NCI-H82 treated with DMSO at 0.1 percent for 48 hours (cell line): Measurements from ENCODE around the gene KANK3.
A peak's percentile ranks its signal among the peaks of the same experiment; 100 is the strongest.
"Not testable (repeated sequence)": the region's sequence is repeated elsewhere in the genome, so short reads cannot be mapped to it uniquely, and the experiment has no call there.

Experiments
- DNase-seq: peaks from one replicate; lab custom pipeline; 2025; ENCODE audit not compliant: unreplicated experiment; lab: John Stamatoyannopoulos, UW

KANK3 gene

GRCh38 chr19:8320564-8321066, 22.4 kb downstream of the KANK3 start:
- no peak for DNase-seq

- DNase-seq = no peak
Measured at GRCh38 chr19:8319807-8320520, 23.1 kb downstream of the KANK3 start.

- not testable (repeated sequence) for DNase-seq
Measured at GRCh38 chr19:8318835-8319234, 24.2 kb downstream of the KANK3 start.

DNA sequence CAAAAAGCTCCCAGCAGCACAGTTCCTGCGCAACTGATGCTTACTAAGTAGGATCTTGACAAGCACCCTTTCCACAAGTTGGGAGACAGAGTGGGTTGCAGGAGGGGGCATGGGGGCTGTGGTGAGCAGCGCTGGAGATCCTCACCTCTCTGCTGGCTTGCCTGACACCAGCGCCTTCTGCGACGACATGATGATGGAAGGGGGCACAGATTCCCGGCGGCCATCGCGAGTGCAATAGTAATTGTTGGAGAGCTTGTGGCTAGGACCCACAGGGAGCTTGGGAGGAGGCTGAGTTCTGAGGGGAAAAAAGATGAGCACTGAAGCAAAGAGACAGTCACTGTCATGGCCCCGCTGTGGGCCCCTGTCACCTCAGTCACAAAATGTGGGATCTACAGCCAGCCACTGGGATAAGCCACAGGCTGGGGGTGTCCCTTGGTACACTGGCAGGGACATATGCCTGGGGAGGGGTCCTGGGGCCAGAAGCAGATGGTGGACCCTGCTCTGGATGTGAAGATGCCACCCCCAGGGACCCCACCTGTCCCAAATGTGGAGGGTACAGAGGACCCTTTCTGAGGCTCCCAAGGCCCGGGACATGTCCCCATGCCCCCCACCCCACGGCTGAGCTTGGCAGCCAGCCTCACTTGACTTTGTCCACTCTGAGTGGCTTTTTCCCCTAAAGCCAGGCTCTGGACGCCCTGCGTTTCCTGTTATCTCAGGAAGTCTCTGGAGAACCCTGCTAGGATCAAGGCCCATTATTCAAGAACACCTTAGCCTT, 26.5 kb downstream of the KANK3 start:
- no peak for DNase-seq

DNA sequence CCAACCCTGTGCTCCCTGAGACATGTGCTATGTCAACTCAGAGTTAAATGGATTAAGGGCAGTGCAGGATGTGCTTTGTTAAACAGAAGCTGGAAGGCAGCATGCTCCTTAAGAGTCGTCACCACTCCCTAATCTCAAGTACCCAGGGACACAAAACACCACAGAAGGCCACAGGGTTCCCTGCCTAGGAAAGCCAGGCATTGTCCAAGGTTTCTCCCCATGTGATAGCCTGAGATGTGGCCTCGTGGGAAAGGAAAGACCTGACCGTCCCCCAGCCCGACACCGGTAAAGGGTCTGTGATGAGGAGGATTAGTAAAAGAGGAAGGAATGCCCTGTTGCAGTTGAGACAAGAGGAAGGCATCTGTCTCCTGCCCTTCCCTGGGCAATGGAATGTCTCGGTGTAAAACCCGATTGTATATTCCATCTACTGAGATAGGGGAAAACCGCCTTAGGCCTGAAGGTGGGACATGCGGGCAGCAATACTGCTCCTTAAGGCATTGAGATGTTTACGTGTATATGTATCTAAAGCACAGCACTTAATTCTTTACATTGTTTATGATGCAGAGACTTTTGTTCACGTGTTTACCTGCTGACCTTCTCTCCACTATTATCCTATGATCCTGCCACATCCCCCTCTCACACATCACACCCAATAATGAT, 28.0 kb downstream of the KANK3 start:
- peak; percentile 76 for DNase-seq

GRCh38 chr19:8311461-8312260, 31.4 kb downstream of the KANK3 start:
- no peak for DNase-seq

GRCh38 chr19:8310342-8311055, 32.6 kb downstream of the KANK3 start:
- DNase-seq = no peak

GRCh38 chr19:8308891-8309291, 34.2 kb downstream of the KANK3 start:
- DNase-seq = no peak

- DNase-seq = peak; percentile 59
Measured at GRCh38 chr19:8307965-8308866, 34.8 kb downstream of the KANK3 start, which contains the start of gene CD320. CD320 (minus strand) TSS chr19:8308358; CDS start chr19:8308290, 68 bp downstream.

DNA sequence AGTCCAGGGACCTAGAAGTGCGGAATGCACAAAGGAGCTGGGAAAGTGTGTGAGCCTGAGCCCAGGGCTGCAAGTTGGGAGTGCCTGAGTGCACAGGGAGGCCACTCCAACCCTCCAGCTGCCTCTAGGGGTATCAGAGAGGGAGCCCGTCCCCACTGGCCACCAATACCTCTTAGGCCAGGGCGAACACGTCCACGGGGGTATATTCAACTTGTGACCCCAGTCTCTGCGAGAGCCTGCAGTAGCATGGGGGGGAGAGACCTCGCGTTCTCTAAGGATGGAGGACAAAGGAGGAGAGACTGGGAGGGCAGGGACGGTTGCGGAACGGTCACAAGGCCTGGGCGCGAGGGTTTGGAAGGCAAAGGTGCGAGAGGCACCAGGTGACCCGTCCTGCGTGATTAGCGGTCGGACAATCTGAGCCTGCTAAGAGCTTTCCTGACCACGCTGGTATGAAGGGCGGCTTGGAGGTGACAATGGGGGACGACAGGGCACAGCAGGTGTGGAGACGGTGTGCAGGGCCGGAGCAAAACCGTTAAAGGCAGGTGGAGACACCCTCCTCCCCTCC, 35.6 kb downstream of the KANK3 start:
- DNase-seq = no peak

- no peak for DNase-seq
Measured at GRCh38 chr19:8306235-8307054, 36.6 kb downstream of the KANK3 start.

GRCh38 chr19:8305798-8306197, 37.3 kb downstream of the KANK3 start:
- DNase-seq = no peak

- DNase-seq = peak; percentile 48
Measured at GRCh38 chr19:8304841-8305621, 38.0 kb downstream of the KANK3 start.

- no peak for DNase-seq
Measured at GRCh38 chr19:8302734-8303133, 40.3 kb downstream of the KANK3 start.

- DNase-seq = peak; percentile 57
Measured at GRCh38 chr19:8302357-8302691, 40.7 kb downstream of the KANK3 start.

- not testable (repeated sequence) for DNase-seq
Measured at GRCh38 chr19:8291337-8291736, 51.7 kb downstream of the KANK3 start.

- not testable (repeated sequence) for DNase-seq
Measured at GRCh38 chr19:8276508-8276907, 66.6 kb downstream of the KANK3 start.
